HepG2 (cell line): ENCODE measurements around the gene NFAT5.

Experiments used
- KDM2A ChIP-seq: sonication (generic); formaldehyde crosslinking; IDR thresholded peaks from 2 replicates; pipeline ENCODE4 v1.4.0; 2020; ENCODE audit warnings: low read depth, missing genetic modification reagents, borderline replicate concordance
- MTF2 ChIP-seq: sonication (generic); formaldehyde crosslinking; IDR thresholded peaks from 2 replicates; pipeline ENCODE4 v1.5.0; 2020; ENCODE audit warnings: missing genetic modification reagents, borderline replicate concordance
- RBM22 ChIP-seq: fragments of 200-400 bp; formaldehyde crosslinking; optimal IDR thresholded peaks from 2 replicates; pipeline ENCODE3; 2017; ENCODE audit warnings: mild to moderate bottlenecking, low read length, moderate library complexity
- RNF2 ChIP-seq: fragments of 450-650 bp; conservative IDR thresholded peaks from 2 replicates; pipeline ENCODE4 v1.6.1; 2016; ENCODE audit warnings: low read depth
- SETDB1 ChIP-seq: sonication (generic); formaldehyde crosslinking; IDR thresholded peaks from 2 replicates; pipeline ENCODE4 v1.5.1; 2020; ENCODE audit warnings: missing genetic modification reagents, mild to moderate bottlenecking, borderline replicate concordance
- ZNF253 ChIP-seq: sonication (generic); formaldehyde crosslinking; IDR thresholded peaks from 2 replicates; pipeline ENCODE4 v1.8.0; 2022; ENCODE audit warnings: mild to moderate bottlenecking, missing genetic modification reagents, borderline replicate concordance
- TF ChIP-seq, protein P1 (sequence below): sonication (generic); formaldehyde crosslinking; IDR thresholded peaks from 2 replicates; pipeline ENCODE4 v1.4.0; 2020; ENCODE audit warnings: missing genetic modification reagents
- TF ChIP-seq, protein P2 (sequence below): sonication (generic); formaldehyde crosslinking; IDR thresholded peaks from 2 replicates; pipeline ENCODE4 v1.5.0; 2020; ENCODE audit warnings: mild to moderate bottlenecking, missing genetic modification reagents, moderate library complexity

DNA sequence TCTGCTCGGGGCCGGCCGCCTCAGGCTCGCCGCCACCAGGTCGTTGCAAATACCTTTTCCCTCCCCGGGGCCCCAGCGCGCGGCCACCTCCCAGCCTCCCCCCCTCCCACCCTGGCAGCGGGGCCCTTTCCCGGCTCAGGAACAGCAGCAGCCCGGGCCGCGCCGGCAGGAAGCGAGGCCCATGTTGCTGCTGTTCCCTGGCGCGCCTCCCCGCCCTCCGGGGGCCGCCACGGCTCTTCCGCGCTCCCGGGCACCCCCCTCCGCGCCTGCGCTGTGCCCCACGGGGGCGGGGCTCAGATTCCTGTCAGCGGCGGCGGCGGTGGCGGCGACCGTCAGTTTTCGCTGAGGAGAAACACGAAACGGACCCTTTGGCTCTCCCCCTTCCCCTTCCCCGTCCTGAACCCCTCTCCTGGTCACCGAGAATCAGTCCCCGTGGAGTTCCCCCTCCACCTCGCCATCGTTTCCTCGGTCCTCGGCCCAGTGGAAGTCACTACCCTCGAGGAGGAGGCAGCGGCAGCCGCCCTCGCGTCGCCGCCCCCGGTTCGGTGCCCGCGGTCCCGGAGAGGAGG, at the start of gene NFAT5:
- TF ChIP-seq, protein P1, sequence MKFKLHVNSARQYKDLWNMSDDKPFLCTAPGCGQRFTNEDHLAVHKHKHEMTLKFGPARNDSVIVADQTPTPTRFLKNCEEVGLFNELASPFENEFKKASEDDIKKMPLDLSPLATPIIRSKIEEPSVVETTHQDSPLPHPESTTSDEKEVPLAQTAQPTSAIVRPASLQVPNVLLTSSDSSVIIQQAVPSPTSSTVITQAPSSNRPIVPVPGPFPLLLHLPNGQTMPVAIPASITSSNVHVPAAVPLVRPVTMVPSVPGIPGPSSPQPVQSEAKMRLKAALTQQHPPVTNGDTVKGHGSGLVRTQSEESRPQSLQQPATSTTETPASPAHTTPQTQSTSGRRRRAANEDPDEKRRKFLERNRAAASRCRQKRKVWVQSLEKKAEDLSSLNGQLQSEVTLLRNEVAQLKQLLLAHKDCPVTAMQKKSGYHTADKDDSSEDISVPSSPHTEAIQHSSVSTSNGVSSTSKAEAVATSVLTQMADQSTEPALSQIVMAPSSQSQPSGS (CRISPR knock-in tag), result peak; percentile 94
- TF ChIP-seq MTF2 (CRISPR knock-in tag) (peak; percentile 79; the same call in 1 of the 2 replicates), RNF2 (no peak), KDM2A (peak; percentile 78; the same call in 1 of the 2 replicates), SETDB1 (CRISPR knock-in tag) (no peak), RBM22 (no peak), ZNF253 (CRISPR knock-in tag) (peak; percentile 84; the same call in 1 of the 2 replicates)
- TF ChIP-seq, protein P2, sequence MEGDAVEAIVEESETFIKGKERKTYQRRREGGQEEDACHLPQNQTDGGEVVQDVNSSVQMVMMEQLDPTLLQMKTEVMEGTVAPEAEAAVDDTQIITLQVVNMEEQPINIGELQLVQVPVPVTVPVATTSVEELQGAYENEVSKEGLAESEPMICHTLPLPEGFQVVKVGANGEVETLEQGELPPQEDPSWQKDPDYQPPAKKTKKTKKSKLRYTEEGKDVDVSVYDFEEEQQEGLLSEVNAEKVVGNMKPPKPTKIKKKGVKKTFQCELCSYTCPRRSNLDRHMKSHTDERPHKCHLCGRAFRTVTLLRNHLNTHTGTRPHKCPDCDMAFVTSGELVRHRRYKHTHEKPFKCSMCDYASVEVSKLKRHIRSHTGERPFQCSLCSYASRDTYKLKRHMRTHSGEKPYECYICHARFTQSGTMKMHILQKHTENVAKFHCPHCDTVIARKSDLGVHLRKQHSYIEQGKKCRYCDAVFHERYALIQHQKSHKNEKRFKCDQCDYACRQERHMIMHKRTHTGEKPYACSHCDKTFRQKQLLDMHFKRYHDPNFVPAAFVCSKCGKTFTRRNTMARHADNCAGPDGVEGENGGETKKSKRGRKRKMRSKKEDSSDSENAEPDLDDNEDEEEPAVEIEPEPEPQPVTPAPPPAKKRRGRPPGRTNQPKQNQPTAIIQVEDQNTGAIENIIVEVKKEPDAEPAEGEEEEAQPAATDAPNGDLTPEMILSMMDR, result peak; percentile 63
